Measurements from ENCODE around the gene NEDD4L.
"Not testable (repeated sequence)": the region's sequence is repeated elsewhere in the genome, so short reads cannot be mapped to it uniquely, and the experiment has no call there.

The NEDD4L gene

GRCh38 chr18:58264840-58265239 is 220.8 kb downstream of the NEDD4L start:
- no peak for ATAC-seq (replicated peaks; ENCODE audit: extremely low read depth, poor library complexity, severe bottlenecking)
- DNase-seq (ENCODE audit: low spot score in 2 of 2): no peak
- H3K36me3 Mint-ChIP-seq (ENCODE audit: insufficient read depth): no peaks in the 10 kb centered on the region
- no peaks in the 10 kb centered on the region for H3K9me3 Mint-ChIP-seq
- H3K27me3 Mint-ChIP-seq: peaks cover 13% of the 10 kb centered on the region
- H3K4me3 Mint-ChIP-seq: no peak overlapping the region
- no peaks in the 10 kb centered on the region for H3K4me1 Mint-ChIP-seq
- H3K27ac Mint-ChIP-seq (ENCODE audit: low read depth): no peak overlapping the region

- H3K36me3 Mint-ChIP-seq (ENCODE audit: insufficient read depth); H3K4me3 Mint-ChIP-seq; H3K27ac Mint-ChIP-seq (ENCODE audit: low read depth); ATAC-seq (replicated peaks; ENCODE audit: extremely low read depth, poor library complexity, severe bottlenecking); DNase-seq (ENCODE audit: low spot score in 2 of 2); H3K9me3 Mint-ChIP-seq; H3K4me1 Mint-ChIP-seq: not testable (repeated sequence)
- peaks cover 13% of the 10 kb centered on the region for H3K27me3 Mint-ChIP-seq
These were observed 221.5 kb downstream of the NEDD4L start for GRCh38 chr18:58265489-58265888.

- H3K4me3 Mint-ChIP-seq: no peak overlapping the region
- H3K36me3 Mint-ChIP-seq (ENCODE audit: insufficient read depth): no peaks in the 10 kb centered on the region
- no peak for ATAC-seq (replicated peaks; ENCODE audit: extremely low read depth, poor library complexity, severe bottlenecking)
- no peaks in the 10 kb centered on the region for H3K4me1 Mint-ChIP-seq
- no peaks in the 10 kb centered on the region for H3K9me3 Mint-ChIP-seq
- peaks cover 13% of the 10 kb centered on the region for H3K27me3 Mint-ChIP-seq
- no peak overlapping the region for H3K27ac Mint-ChIP-seq (ENCODE audit: low read depth)
- DNase-seq (ENCODE audit: low spot score in 2 of 2): no peak
These were observed 222.3 kb downstream of the NEDD4L start for GRCh38 chr18:58266291-58266690.

DNA sequence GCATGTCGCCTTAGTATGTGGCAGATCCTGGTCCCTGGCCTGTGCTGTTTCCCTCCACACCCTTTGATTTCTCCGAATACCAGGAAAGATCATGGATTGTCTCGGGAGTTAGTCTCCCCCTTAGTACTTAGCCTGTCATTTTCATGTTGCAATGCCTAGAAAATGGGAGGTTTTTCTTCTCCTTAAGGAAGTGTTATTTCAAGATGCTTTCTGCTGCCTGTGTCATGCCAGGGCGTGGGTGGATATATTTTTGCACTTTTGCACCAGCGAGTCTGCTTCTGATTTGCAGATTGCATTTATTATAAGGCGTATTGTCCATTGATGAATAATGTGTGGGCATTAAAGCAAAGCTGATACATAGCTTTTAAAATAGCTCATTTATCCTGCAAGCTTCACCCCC is 223.5 kb downstream of the NEDD4L start:
- H3K27me3 Mint-ChIP-seq: peaks cover 13% of the 10 kb centered on the region
- H3K9me3 Mint-ChIP-seq: no peaks in the 10 kb centered on the region
- no peak for DNase-seq (ENCODE audit: low spot score in 2 of 2)
- ATAC-seq (replicated peaks; ENCODE audit: extremely low read depth, poor library complexity, severe bottlenecking): no peak
- no peaks in the 10 kb centered on the region for H3K4me1 Mint-ChIP-seq
- H3K27ac Mint-ChIP-seq (ENCODE audit: low read depth): no peak overlapping the region
- no peaks in the 10 kb centered on the region for H3K36me3 Mint-ChIP-seq (ENCODE audit: insufficient read depth)
- H3K4me3 Mint-ChIP-seq: no peak overlapping the region

GRCh38 chr18:58268849-58269248 is 224.8 kb downstream of the NEDD4L start:
- H3K27me3 Mint-ChIP-seq: peaks cover 13% of the 10 kb centered on the region
- no peaks in the 10 kb centered on the region for H3K36me3 Mint-ChIP-seq (ENCODE audit: insufficient read depth)
- no peak for DNase-seq (ENCODE audit: low spot score in 2 of 2)
- no peak for ATAC-seq (replicated peaks; ENCODE audit: extremely low read depth, poor library complexity, severe bottlenecking)
- H3K27ac Mint-ChIP-seq (ENCODE audit: low read depth): no peak overlapping the region
- H3K9me3 Mint-ChIP-seq: no peaks in the 10 kb centered on the region
- H3K4me3 Mint-ChIP-seq: no peak overlapping the region
- H3K4me1 Mint-ChIP-seq: no peaks in the 10 kb centered on the region

DNA sequence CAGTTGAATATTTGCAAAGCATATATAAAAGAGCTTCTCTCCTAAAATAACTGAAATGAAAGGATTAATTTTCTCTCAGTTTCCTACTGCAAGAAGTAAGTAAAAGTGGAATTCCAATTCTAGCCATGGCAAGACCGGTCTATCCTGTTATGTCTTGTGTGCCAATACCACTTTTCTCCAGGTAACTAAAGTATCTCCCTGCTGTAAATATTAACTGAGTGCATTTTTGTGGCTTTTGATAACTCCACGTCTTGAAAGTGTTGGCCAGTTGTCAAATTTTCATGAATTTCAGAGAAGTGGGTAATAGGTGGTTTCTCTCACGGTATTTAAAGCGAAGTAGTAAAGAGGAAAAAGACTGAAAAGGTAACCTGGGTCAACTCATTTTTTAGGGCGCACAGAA is 225.9 kb downstream of the NEDD4L start:
- DNase-seq (ENCODE audit: low spot score in 2 of 2) (no peak), ATAC-seq (replicated peaks; ENCODE audit: extremely low read depth, poor library complexity, severe bottlenecking) (no peak)
- H3K4me1 Mint-ChIP-seq: no peaks in the 10 kb centered on the region
- H3K9me3 Mint-ChIP-seq: no peaks in the 10 kb centered on the region
- H3K27ac Mint-ChIP-seq (ENCODE audit: low read depth): no peak overlapping the region
- peaks cover 8% of the 10 kb centered on the region for H3K27me3 Mint-ChIP-seq
- H3K4me3 Mint-ChIP-seq: no peak overlapping the region
- no peaks in the 10 kb centered on the region for H3K36me3 Mint-ChIP-seq (ENCODE audit: insufficient read depth)

DNA sequence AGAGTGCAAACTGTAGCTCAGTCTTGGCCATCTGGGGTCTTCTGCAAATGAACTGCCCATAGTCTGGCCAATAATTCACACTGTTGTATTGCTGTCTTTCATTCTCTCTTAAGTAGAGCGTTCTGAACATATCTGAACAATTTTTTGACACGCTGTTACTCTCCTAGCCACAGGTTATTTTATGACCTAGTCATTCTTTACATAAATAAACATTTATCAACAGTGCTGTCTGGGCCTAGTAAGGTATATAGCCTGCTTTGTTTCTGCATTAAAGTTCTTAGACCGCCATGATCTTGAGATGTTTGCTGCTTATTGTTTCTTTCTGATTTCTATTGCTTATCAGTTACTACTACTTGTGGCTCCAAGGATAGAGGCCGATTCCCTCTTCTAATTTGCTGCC is 226.4 kb downstream of the NEDD4L start:
- no peak for ATAC-seq (replicated peaks; ENCODE audit: extremely low read depth, poor library complexity, severe bottlenecking)
- no peak for DNase-seq (ENCODE audit: low spot score in 2 of 2)
- peaks cover 3% of the 10 kb centered on the region for H3K27me3 Mint-ChIP-seq
- no peak overlapping the region for H3K27ac Mint-ChIP-seq (ENCODE audit: low read depth)
- no peaks in the 10 kb centered on the region for H3K36me3 Mint-ChIP-seq (ENCODE audit: insufficient read depth)
- no peaks in the 10 kb centered on the region for H3K9me3 Mint-ChIP-seq
- H3K4me3 Mint-ChIP-seq: no peak overlapping the region
- H3K4me1 Mint-ChIP-seq: no peaks in the 10 kb centered on the region

DNA sequence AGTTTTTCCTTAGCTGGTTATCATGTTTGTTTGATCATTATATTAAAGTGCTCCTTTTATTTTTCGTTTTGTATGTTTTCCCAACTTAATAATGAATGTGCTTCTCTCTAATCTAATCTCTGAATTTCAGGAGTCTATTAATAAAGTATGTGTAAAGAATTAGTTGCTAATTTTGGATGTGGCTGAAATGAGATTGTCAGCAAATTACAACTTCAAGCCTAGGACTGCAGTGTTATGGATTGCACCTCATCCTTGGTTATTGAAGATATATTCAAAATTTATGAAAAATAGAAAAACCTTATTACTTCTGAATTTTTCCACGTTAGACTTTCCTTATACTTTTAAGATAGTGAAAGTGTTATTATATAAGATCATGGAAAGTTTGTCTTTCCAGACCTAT is 227.7 kb downstream of the NEDD4L start:
- Mint-ChIP-seq H3K27ac (ENCODE audit: low read depth) (no peak overlapping the region), H3K27me3 (peaks cover 2% of the 10 kb centered on the region), H3K36me3 (ENCODE audit: insufficient read depth) (no peaks in the 10 kb centered on the region), H3K4me1 (no peaks in the 10 kb centered on the region), H3K4me3 (no peak overlapping the region), H3K9me3 (no peaks in the 10 kb centered on the region)
- no peak for DNase-seq (ENCODE audit: low spot score in 2 of 2)
- ATAC-seq (replicated peaks; ENCODE audit: extremely low read depth, poor library complexity, severe bottlenecking): no peak

GRCh38 chr18:58272209-58272608 is 228.2 kb downstream of the NEDD4L start:
- no peaks in the 10 kb centered on the region for H3K4me1 Mint-ChIP-seq
- no peaks in the 10 kb centered on the region for H3K9me3 Mint-ChIP-seq
- no peak overlapping the region for H3K4me3 Mint-ChIP-seq
- no peak for ATAC-seq (replicated peaks; ENCODE audit: extremely low read depth, poor library complexity, severe bottlenecking)
- no peak overlapping the region for H3K27ac Mint-ChIP-seq (ENCODE audit: low read depth)
- no peak for DNase-seq (ENCODE audit: low spot score in 2 of 2)
- peaks cover 6% of the 10 kb centered on the region for H3K27me3 Mint-ChIP-seq
- no peaks in the 10 kb centered on the region for H3K36me3 Mint-ChIP-seq (ENCODE audit: insufficient read depth)

GRCh38 chr18:58272779-58273435 is 228.9 kb downstream of the NEDD4L start:
- no peak for ATAC-seq (replicated peaks; ENCODE audit: extremely low read depth, poor library complexity, severe bottlenecking)
- no peaks in the 10 kb centered on the region for H3K9me3 Mint-ChIP-seq
- no peaks in the 10 kb centered on the region for H3K4me1 Mint-ChIP-seq
- no peak overlapping the region for H3K27ac Mint-ChIP-seq (ENCODE audit: low read depth)
- peaks cover 8% of the 10 kb centered on the region for H3K27me3 Mint-ChIP-seq
- H3K4me3 Mint-ChIP-seq: no peak overlapping the region
- H3K36me3 Mint-ChIP-seq (ENCODE audit: insufficient read depth): no peaks in the 10 kb centered on the region
- no peak for DNase-seq (ENCODE audit: low spot score in 2 of 2)

DNA sequence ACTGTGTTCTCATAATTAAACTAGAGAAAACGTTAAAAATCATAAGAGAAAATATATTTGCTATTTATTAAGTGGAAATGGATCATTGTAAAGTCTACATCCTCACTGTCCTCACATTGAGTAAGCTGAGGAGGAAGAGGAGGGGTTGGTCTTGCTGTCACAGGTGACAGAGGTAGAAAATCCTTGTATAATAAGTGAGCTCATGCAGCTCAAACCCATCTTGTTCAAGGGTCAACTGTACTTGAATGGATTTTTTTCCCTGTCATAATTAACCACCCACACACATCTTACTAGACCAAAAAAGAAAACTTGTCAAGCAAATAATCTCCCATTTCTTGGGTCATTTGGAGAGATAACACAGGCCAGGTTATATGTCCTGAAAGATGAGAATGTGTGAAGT is 231.2 kb downstream of the NEDD4L start:
- H3K4me3 Mint-ChIP-seq: no peak overlapping the region
- H3K9me3 Mint-ChIP-seq: no peaks in the 10 kb centered on the region
- H3K4me1 Mint-ChIP-seq: no peaks in the 10 kb centered on the region
- no peak for ATAC-seq (replicated peaks; ENCODE audit: extremely low read depth, poor library complexity, severe bottlenecking)
- H3K27ac Mint-ChIP-seq (ENCODE audit: low read depth): no peak overlapping the region
- no peak for DNase-seq (ENCODE audit: low spot score in 2 of 2)
- peaks cover 25% of the 10 kb centered on the region for H3K27me3 Mint-ChIP-seq
- no peaks in the 10 kb centered on the region for H3K36me3 Mint-ChIP-seq (ENCODE audit: insufficient read depth)

- Mint-ChIP-seq H3K36me3 (ENCODE audit: insufficient read depth) (no peaks in the 10 kb centered on the region), H3K27me3 (peaks cover 25% of the 10 kb centered on the region), H3K4me1 (no peaks in the 10 kb centered on the region), H3K9me3 (no peaks in the 10 kb centered on the region), H3K4me3 (no peak overlapping the region), H3K27ac (ENCODE audit: low read depth) (no peak overlapping the region)
- no peak for DNase-seq (ENCODE audit: low spot score in 2 of 2)
- ATAC-seq (replicated peaks; ENCODE audit: extremely low read depth, poor library complexity, severe bottlenecking): no peak
These were observed 233.0 kb downstream of the NEDD4L start for GRCh38 chr18:58276789-58277739.
